K562 (cell line): Measurements from ENCODE around the gene NIPSNAP2. TPM values are rescaled to one million over a fixed set of nuclear protein-coding genes. Genes with fewer than 3 reads are reported as not detected.

ENCODE experiments used
- ATF2 ChIP-seq: sonication (generic); formaldehyde crosslinking; IDR thresholded peaks from 2 replicates; pipeline ENCODE4 v1.8.1; 2022; ENCODE audit warnings: missing genetic modification reagents
- CBX5 ChIP-seq: IDR thresholded peaks from 2 replicates; pipeline ENCODE4 v1.6.1; 2014; ENCODE audit warnings: low read depth, borderline replicate concordance
- CHD1 ChIP-seq: fragments of 200-600 bp; sonication (generic); IDR thresholded peaks from one replicate; pipeline ENCODE4 v1.6.1; 2012; ENCODE audit warnings: mild to moderate bottlenecking, moderate library complexity, low read length, inconsistent platforms
- CTBP1 ChIP-seq: fragments of 450-650 bp; IDR thresholded peaks from 2 replicates; pipeline ENCODE4 v1.6.1; 2016; ENCODE audit warnings: borderline replicate concordance
- CXXC5 ChIP-seq: fragments of 250-450 bp; sonication (Bioruptor Pico); IDR thresholded peaks from 2 replicates; pipeline ENCODE4 v1.8.0; 2022; ENCODE audit warnings: inconsistent platforms, mild to moderate bottlenecking, moderate library complexity
- FOSL1 ChIP-seq: fragments of 200-800 bp; sonication (Bioruptor generic); conservative IDR thresholded peaks from 2 replicates; pipeline ENCODE4 v1.6.1; 2016; ENCODE audit warnings: missing genetic modification characterization, missing compliant biosample characterization
- FOXK1 ChIP-seq: sonication (generic); formaldehyde crosslinking; IDR thresholded peaks from 2 replicates; pipeline ENCODE4 v1.8.0; 2022; ENCODE audit warnings: missing genetic modification reagents, mild to moderate bottlenecking, borderline replicate concordance
- HCFC1 ChIP-seq: IDR thresholded peaks from 2 replicates; pipeline ENCODE4 v1.6.1; 2012; ENCODE audit warnings: low read depth, low read length, improper control_type of control experiment
- HMGN3 ChIP-seq: IDR thresholded peaks from 2 replicates; pipeline ENCODE4 v1.6.1; 2011; ENCODE audit warnings: borderline replicate concordance, low read depth, mild to moderate bottlenecking, mixed read lengths, low read length; ENCODE audit not compliant: insufficient read length; ENCODE audit errors: extremely low read depth
- KAT8 ChIP-seq: fragments of 450-650 bp; IDR thresholded peaks from 2 replicates; pipeline ENCODE4 v1.6.1; 2016; ENCODE audit warnings: low read depth, mild to moderate bottlenecking
- NFE2L1 ChIP-seq: fragments of 450-650 bp; IDR thresholded peaks from 2 replicates; pipeline ENCODE4 v1.6.1; 2016; ENCODE audit warnings: missing genetic modification characterization, low read depth, mild to moderate bottlenecking, missing compliant biosample characterization, moderate library complexity, borderline replicate concordance
- PHF8 ChIP-seq: fragments of 200-600 bp; sonication (generic); IDR thresholded peaks from 2 replicates; pipeline ENCODE4 v1.6.1; 2012; ENCODE audit warnings: mixed run types, mild to moderate bottlenecking, inconsistent platforms, low read length, moderate library complexity, borderline replicate concordance
- RB1 ChIP-seq: fragments of 450-650 bp; IDR thresholded peaks from 2 replicates; pipeline ENCODE4 v1.6.1; 2017; ENCODE audit warnings: low read depth, mild to moderate bottlenecking
- SOX6 ChIP-seq: fragments of 450-650 bp; IDR thresholded peaks from 2 replicates; pipeline ENCODE4 v1.6.1; 2014; ENCODE audit warnings: mild to moderate bottlenecking
- SRSF3 ChIP-seq: fragments of 200-400 bp; formaldehyde crosslinking; IDR thresholded peaks from 2 replicates; pipeline ENCODE4 v1.6.1; 2016; ENCODE audit warnings: mild to moderate bottlenecking, low read length, moderate library complexity; ENCODE audit not compliant: insufficient read depth
- TSHZ1 ChIP-seq: fragments of 250-450 bp; sonication (Bioruptor Pico); IDR thresholded peaks from 2 replicates; pipeline ENCODE4 v1.4.0; 2020; ENCODE audit warnings: mild to moderate bottlenecking, moderate library complexity
- U2AF1 ChIP-seq: fragments of 200-400 bp; formaldehyde crosslinking; optimal IDR thresholded peaks from 2 replicates; pipeline ENCODE3; 2017; ENCODE audit warnings: mild to moderate bottlenecking, low read depth, low read length, moderate library complexity
- VEZF1 ChIP-seq: fragments of 200-800 bp; sonication (Bioruptor generic); IDR thresholded peaks from 2 replicates; pipeline ENCODE4 v1.6.1; 2017; ENCODE audit warnings: missing genetic modification characterization, missing compliant biosample characterization
- ZNF280B ChIP-seq: fragments of 250-450 bp; sonication (Bioruptor Pico); IDR thresholded peaks from 2 replicates; pipeline ENCODE4 v1.5.1; 2021; ENCODE audit warnings: mild to moderate bottlenecking
- ZNF695 ChIP-seq: fragments of 450-650 bp; formaldehyde crosslinking; IDR thresholded peaks from 2 replicates; pipeline ENCODE4 v1.4.0; 2020; ENCODE audit warnings: mild to moderate bottlenecking, moderate library complexity
- polyA plus RNA-seq, 8 experiments: library from polyadenylated mRNA; depleted of rRNA in 4 of 8; stranded (reverse) in 5 of 8; unstranded in 3 of 8; fragments of >200 nt; fragmentation: Nextera tagmentation in 2 of 8; fragmentation: Illumina TruSeq in 1 of 8; extraction: Ambion mirVana in 2 of 8; extraction: Trizol in 1 of 8; gene quantifications; 2 replicates each; pipeline versions ENCODE4 v1.2.1 to v1.2.3, GENCODE V29; 2011 to 2014; ENCODE audit warnings: inconsistent platforms in 1 of 8, missing spikeins in 1 of 8
- total RNA-seq, 7 experiments: library from RNA; depleted of rRNA in 6 of 7; stranded (reverse); fragments of >200 nt in 6 of 7; fragmentation: Illumina TruSeq in 2 of 7; extraction: Trizol in 2 of 7; gene quantifications; 2 replicates each; pipeline versions ENCODE4 v1.2.1 to v1.2.3, GENCODE V29; 2011 to 2021; ENCODE audit warnings: low replicate concordance in 1 of 7

NIPSNAP2 gene
- total and polyA plus RNA-seq, 9 of the 15 experiments (the other 6 are each of a cell fraction or from before 2014, with no cell fraction given) = 24.9 to 107 (median 53.0) TPM

GRCh38 chr7:55964261-55965099 lies at the start of gene NIPSNAP2 (continued):
- TF ChIP-seq HMGN3 (peak; percentile 44), SRSF3 (no peak), PHF8 (peak; percentile 93; the same call in 1 of the 2 replicates), SOX6 (0 out of 2 replicates have a peak, but pooled peaks have one; percentile 19), CBX5 (no peak), U2AF1 (no peak), NFE2L1 (tag) (no peak), ZNF695 (CRISPR knock-in tag) (no peak), CHD1 (peak; percentile 62), CTBP1 (peak; percentile 62; the same call in 1 of the 2 replicates), ZNF280B (CRISPR knock-in tag) (no peak), RB1 (peak; percentile 80), KAT8 (no peak), TSHZ1 (no peak), FOXK1 (no peak), VEZF1 (CRISPR knock-in tag) (peak; percentile 89), FOSL1 (tag) (peak; percentile 48; the same call in 1 of the 2 replicates), CXXC5 (CRISPR knock-in tag) (peak; percentile 85; the same call in 1 of the 2 replicates), HCFC1 (peak; percentile 31), ATF2 (CRISPR knock-in tag) (no peak)
